MM.1S (cell line): Measurements from ENCODE around the gene SEC22C.

Experiments used
- DNase-seq: peaks from one replicate; pipeline ENCODE4 v3.0.0-alpha.2; 2015
- H2AFZ ChIP-seq: fragments of 300-600 bp; sonication (generic); 2 replicates; pipeline ENCODE4 v1.6.0; 2016; ENCODE audit warnings: antibody characterized with exemption, low read length
- H3F3A ChIP-seq: fragments of 300-600 bp; sonication (generic); 2 replicates; pipeline ENCODE4 v1.6.1; 2016; ENCODE audit warnings: mild to moderate bottlenecking, antibody characterized with exemption, low read length, moderate library complexity, mixed read lengths; ENCODE audit not compliant: insufficient read depth
- H3K27ac ChIP-seq: fragments of 300-600 bp; sonication (generic); 2 replicates; pipeline ENCODE4 v1.5.1; 2016; ENCODE audit warnings: mild to moderate bottlenecking, low read length
- H3K27me3 ChIP-seq: fragments of 300-600 bp; sonication (generic); replicated peaks from 2 replicates; pipeline ENCODE4 v1.6.0; 2016; ENCODE audit warnings: low read length; ENCODE audit not compliant: insufficient read depth
- H3K36me3 ChIP-seq: fragments of 300-600 bp; sonication (generic); replicated peaks from 2 replicates; pipeline ENCODE4 v1.6.1; 2016; ENCODE audit warnings: mild to moderate bottlenecking, low read length, mixed read lengths; ENCODE audit not compliant: insufficient read depth
- H3K4me1 ChIP-seq: fragments of 300-600 bp; sonication (generic); 2 replicates; pipeline ENCODE4 v1.6.1; 2016; ENCODE audit warnings: low read length, mixed read lengths
- H3K4me2 ChIP-seq: fragments of 300-600 bp; sonication (generic); 2 replicates; pipeline ENCODE4 v1.6.0; 2016; ENCODE audit warnings: low read depth, low read length
- H3K4me3 ChIP-seq: fragments of 300-600 bp; sonication (generic); 2 replicates; pipeline ENCODE4 v1.5.1; 2016; ENCODE audit warnings: low read length, mixed read lengths
- H3K79me2 ChIP-seq: fragments of 300-600 bp; sonication (generic); 2 replicates; pipeline ENCODE4 v1.6.1; 2016; ENCODE audit warnings: mixed run types, low read length, mixed read lengths
- H3K9ac ChIP-seq: fragments of 300-600 bp; sonication (generic); 2 replicates; pipeline ENCODE4 v1.6.1; 2016; ENCODE audit warnings: low read length, mixed read lengths
- H3K9me2 ChIP-seq: fragments of 300-600 bp; sonication (generic); replicated peaks from 2 replicates; pipeline ENCODE4 v1.6.1; 2016; ENCODE audit warnings: mild to moderate bottlenecking, low read length, mixed read lengths; ENCODE audit not compliant: insufficient read depth
- H3K9me3 ChIP-seq: fragments of 300-600 bp; sonication (generic); replicated peaks from 2 replicates; pipeline ENCODE4 v1.6.1; 2016; ENCODE audit warnings: mild to moderate bottlenecking, low read length, mixed read lengths; ENCODE audit not compliant: insufficient read depth
- H4K20me1 ChIP-seq: fragments of 300-600 bp; sonication (generic); 2 replicates; pipeline ENCODE4 v1.6.1; 2016; ENCODE audit warnings: mild to moderate bottlenecking, low read length, moderate library complexity, mixed read lengths; ENCODE audit not compliant: insufficient read depth
- EZH2 ChIP-seq: fragments of 300-600 bp; sonication (generic); optimal IDR thresholded peaks from 2 replicates; pipeline ENCODE3; 2017; ENCODE audit warnings: low read depth, mild to moderate bottlenecking, antibody characterized with exemption, low read length, mixed read lengths
- EZH2phosphoT487 ChIP-seq: fragments of 300-600 bp; sonication (generic); IDR thresholded peaks from 2 replicates; pipeline ENCODE4 v1.6.1; 2018; ENCODE audit warnings: antibody characterized with exemption, low read length
- TF ChIP-seq, protein P1 (sequence below): fragments of 300-600 bp; sonication (generic); IDR thresholded peaks from 2 replicates; pipeline ENCODE4 v1.5.1; 2016; ENCODE audit warnings: antibody characterized with exemption, low read length, mixed read lengths

The SEC22C gene

DNA sequence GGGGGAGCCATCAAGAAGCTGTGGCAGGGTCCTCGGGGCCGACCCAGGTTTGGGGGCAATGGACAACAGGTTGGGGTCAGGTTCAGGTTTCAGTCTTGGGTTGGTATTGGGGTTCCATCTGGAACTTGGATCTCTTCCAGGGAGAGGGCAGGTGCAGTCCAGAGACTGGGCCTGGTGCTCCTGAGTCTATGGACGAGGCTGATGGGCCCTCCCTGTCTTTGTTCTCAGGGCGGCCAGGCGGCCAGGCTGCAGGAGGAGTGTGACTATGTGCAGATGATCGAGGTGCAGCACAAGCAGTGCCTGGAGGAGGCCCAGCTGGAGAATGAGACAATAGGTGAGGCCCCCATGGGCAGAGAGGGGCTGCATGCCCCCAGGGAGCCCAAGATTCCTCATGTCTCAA, 68.2 kb downstream of the SEC22C start:
- DNase-seq, result no peak
- Histone ChIP-seq H3K27ac (no peak overlapping the region), H3K9me2 (no peaks in the 10 kb centered on the region), H3K27me3 (no peaks in the 10 kb centered on the region), H3K9ac (no peak overlapping the region), H3K9me3 (no peaks in the 10 kb centered on the region), H4K20me1 (no peaks in the 10 kb centered on the region), H3F3A (no peaks in the 10 kb centered on the region), H3K4me3 (no peak overlapping the region), H2AFZ (no peak overlapping the region), H3K36me3 (no peaks in the 10 kb centered on the region), H3K4me2 (no peak overlapping the region), H3K79me2 (no peaks in the 10 kb centered on the region), H3K4me1 (no peaks in the 10 kb centered on the region)
- TF ChIP-seq EZH2phosphoT487 (no peak), EZH2 (no peak)
- TF ChIP-seq, protein P1, sequence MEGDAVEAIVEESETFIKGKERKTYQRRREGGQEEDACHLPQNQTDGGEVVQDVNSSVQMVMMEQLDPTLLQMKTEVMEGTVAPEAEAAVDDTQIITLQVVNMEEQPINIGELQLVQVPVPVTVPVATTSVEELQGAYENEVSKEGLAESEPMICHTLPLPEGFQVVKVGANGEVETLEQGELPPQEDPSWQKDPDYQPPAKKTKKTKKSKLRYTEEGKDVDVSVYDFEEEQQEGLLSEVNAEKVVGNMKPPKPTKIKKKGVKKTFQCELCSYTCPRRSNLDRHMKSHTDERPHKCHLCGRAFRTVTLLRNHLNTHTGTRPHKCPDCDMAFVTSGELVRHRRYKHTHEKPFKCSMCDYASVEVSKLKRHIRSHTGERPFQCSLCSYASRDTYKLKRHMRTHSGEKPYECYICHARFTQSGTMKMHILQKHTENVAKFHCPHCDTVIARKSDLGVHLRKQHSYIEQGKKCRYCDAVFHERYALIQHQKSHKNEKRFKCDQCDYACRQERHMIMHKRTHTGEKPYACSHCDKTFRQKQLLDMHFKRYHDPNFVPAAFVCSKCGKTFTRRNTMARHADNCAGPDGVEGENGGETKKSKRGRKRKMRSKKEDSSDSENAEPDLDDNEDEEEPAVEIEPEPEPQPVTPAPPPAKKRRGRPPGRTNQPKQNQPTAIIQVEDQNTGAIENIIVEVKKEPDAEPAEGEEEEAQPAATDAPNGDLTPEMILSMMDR, result no peak

DNA sequence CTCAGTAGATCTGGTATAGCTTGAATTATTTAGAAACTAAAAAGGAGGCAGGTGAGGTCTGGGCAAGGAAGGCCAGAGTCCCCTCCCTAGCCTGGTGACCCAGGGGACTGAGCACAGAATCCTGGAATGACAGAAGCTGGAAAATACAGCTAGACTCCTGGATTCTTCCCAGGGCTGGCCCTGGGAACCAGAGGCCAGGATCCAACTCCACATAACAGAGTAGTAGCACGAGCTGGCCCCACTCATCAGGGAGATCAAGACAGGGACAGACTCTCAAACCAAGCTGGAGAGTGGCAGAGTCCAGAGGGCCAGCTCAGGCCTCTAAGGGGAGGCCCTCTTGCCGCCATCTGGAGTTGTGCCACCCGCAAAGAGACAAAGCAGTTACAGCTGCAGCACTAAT, 68.6 kb downstream of the SEC22C start:
- TF ChIP-seq EZH2phosphoT487, result no peak
- TF ChIP-seq EZH2, result no peak
- TF ChIP-seq, protein P1, result no peak
- no peak overlapping the region for H3K9ac ChIP-seq
- no peaks in the 10 kb centered on the region for H3F3A ChIP-seq
- H3K9me3 ChIP-seq, result no peaks in the 10 kb centered on the region
- no peaks in the 10 kb centered on the region for H3K4me1 ChIP-seq
- no peaks in the 10 kb centered on the region for H3K27me3 ChIP-seq
- no peak overlapping the region for H3K27ac ChIP-seq
- no peak overlapping the region for H3K4me2 ChIP-seq
- no peaks in the 10 kb centered on the region for H3K79me2 ChIP-seq
- H3K9me2 ChIP-seq, result no peaks in the 10 kb centered on the region
- H4K20me1 ChIP-seq, result no peaks in the 10 kb centered on the region
- no peak for DNase-seq
- no peak overlapping the region for H3K4me3 ChIP-seq
- no peaks in the 10 kb centered on the region for H3K36me3 ChIP-seq
- no peak overlapping the region for H2AFZ ChIP-seq

DNA sequence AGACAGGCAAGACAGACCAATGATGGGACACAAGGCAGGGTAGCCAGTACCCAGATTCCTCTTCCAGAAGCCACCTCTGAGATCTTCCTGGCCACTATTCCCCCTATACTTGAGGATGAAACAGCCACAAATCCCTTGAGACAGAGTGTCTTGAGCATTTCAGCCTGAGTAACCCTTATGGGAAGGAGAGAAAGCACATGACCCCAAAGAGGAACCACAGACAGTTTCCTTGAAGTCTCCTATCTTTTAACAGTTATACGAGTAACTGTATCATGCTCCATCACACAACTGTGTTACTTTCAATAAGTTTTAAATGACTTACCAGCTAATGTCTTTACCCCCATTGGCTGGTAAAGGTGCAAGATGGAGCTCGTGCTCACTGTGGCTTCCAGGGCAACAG, 70.0 kb downstream of the SEC22C start:
- H4K20me1 ChIP-seq, result no peaks in the 10 kb centered on the region
- no peaks in the 10 kb centered on the region for H3K9me2 ChIP-seq
- TF ChIP-seq, protein P1, result no peak
- TF ChIP-seq EZH2phosphoT487, result no peak
- no peak overlapping the region for H3K9ac ChIP-seq
- no peak overlapping the region for H3K27ac ChIP-seq
- no peak overlapping the region for H3K4me2 ChIP-seq
- DNase-seq, result no peak
- H3K4me3 ChIP-seq, result no peak overlapping the region
- no peaks in the 10 kb centered on the region for H3K79me2 ChIP-seq
- no peaks in the 10 kb centered on the region for H3K4me1 ChIP-seq
- no peaks in the 10 kb centered on the region for H3K36me3 ChIP-seq
- H3F3A ChIP-seq, result no peaks in the 10 kb centered on the region
- H3K9me3 ChIP-seq, result no peaks in the 10 kb centered on the region
- no peak overlapping the region for H2AFZ ChIP-seq
- H3K27me3 ChIP-seq, result no peaks in the 10 kb centered on the region
